ENCODE data around the gene ANKEF1. TPM values are rescaled to one million over a fixed set of nuclear protein-coding genes. Genes with fewer than 3 reads are reported as not detected.
"Not testable (repeated sequence)": the region's sequence is repeated elsewhere in the genome, so short reads cannot be mapped to it uniquely, and the experiment has no call there.

Gene ANKEF1
- total RNA-seq: 2.8 and 3.5 TPM in 2 replicates

GRCh38 chr20:10034717-10035571 is at the start of gene ANKEF1:
TSS of gene ANKEF1 (plus strand) at chr20:10034987. CDS start at chr20:10038302, 3,315 bp downstream.
- DNase-seq (ENCODE audit: low read depth, low spot score): peak; percentile 8

- DNase-seq (ENCODE audit: low read depth, low spot score): no peak
These were observed 49.5 kb upstream of the ANKEF1 start for GRCh38 chr20:9985281-9985680.

- DNase-seq (ENCODE audit: low read depth, low spot score): no peak
These were observed 49.0 kb upstream of the ANKEF1 start for GRCh38 chr20:9985773-9986172.

GRCh38 chr20:9989066-9989724 is 45.6 kb upstream of the ANKEF1 start:
- DNase-seq (ENCODE audit: low read depth, low spot score): no peak

GRCh38 chr20:9993137-9993536 is 41.6 kb upstream of the ANKEF1 start:
- DNase-seq (ENCODE audit: low read depth, low spot score): no peak

GRCh38 chr20:9994676-9995075 is 40.1 kb upstream of the ANKEF1 start:
- no peak for DNase-seq (ENCODE audit: low read depth, low spot score)

GRCh38 chr20:9995510-9996272 is 39.1 kb upstream of the ANKEF1 start:
- no peak for DNase-seq (ENCODE audit: low read depth, low spot score)

- DNase-seq (ENCODE audit: low read depth, low spot score): no peak
These were observed 37.8 kb upstream of the ANKEF1 start for GRCh38 chr20:9996944-9997343.

GRCh38 chr20:9999645-10000044 is 35.1 kb upstream of the ANKEF1 start:
- no peak for DNase-seq (ENCODE audit: low read depth, low spot score)

- DNase-seq (ENCODE audit: low read depth, low spot score): no peak
These were observed 31.9 kb upstream of the ANKEF1 start for GRCh38 chr20:10002866-10003265.

GRCh38 chr20:10004900-10005299 is 29.9 kb upstream of the ANKEF1 start:
- no peak for DNase-seq (ENCODE audit: low read depth, low spot score)

- DNase-seq (ENCODE audit: low read depth, low spot score): no peak
These were observed 28.9 kb upstream of the ANKEF1 start for GRCh38 chr20:10005885-10006284.

- DNase-seq (ENCODE audit: low read depth, low spot score): no peak
These were observed 28.2 kb upstream of the ANKEF1 start for GRCh38 chr20:10006447-10007090.

- no peak for DNase-seq (ENCODE audit: low read depth, low spot score)
These were observed 27.6 kb upstream of the ANKEF1 start for GRCh38 chr20:10007158-10007557.

- no peak for DNase-seq (ENCODE audit: low read depth, low spot score)
These were observed 27.0 kb upstream of the ANKEF1 start for GRCh38 chr20:10007747-10008146.

GRCh38 chr20:10012464-10012863 is 22.3 kb upstream of the ANKEF1 start:
- DNase-seq (ENCODE audit: low read depth, low spot score): no peak

GRCh38 chr20:10014431-10014830 is 20.4 kb upstream of the ANKEF1 start:
- DNase-seq (ENCODE audit: low read depth, low spot score): no peak

GRCh38 chr20:10020937-10021336 is 13.8 kb upstream of the ANKEF1 start:
- DNase-seq (ENCODE audit: low read depth, low spot score): no peak

- DNase-seq (ENCODE audit: low read depth, low spot score): no peak
These were observed 12.2 kb upstream of the ANKEF1 start for GRCh38 chr20:10022625-10023024.

- no peak for DNase-seq (ENCODE audit: low read depth, low spot score)
These were observed 10.9 kb upstream of the ANKEF1 start for GRCh38 chr20:10023911-10024310.

GRCh38 chr20:10031451-10032215 is 3.2 kb upstream of the ANKEF1 start:
- not testable (repeated sequence) for DNase-seq (ENCODE audit: low read depth, low spot score)

All from pulmonary artery endothelial cell (primary cell).